ENCODE results near the gene UVRAG.

UVRAG gene

DNA sequence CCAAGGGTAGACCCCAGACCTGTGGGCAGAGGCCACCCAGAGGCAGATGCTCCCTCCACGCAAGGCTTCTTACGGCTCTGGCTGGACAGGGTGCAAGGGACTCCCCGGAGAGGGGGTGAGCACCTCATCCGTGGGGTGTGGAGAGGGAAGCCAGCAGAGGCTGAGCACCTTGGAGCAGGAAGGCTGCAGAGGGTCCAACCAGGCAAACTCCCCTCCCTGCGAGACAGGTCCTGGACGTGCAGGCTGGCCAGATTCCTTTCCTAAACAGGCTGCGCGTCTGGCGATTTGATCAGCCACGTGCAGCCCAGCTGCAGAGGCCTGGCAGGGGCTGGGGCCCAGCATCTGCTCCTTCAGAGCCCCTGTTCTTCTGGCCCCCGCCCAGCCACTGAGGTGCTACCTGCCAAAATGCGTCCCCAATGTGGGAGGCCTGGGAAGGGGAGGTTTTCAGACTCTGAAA lies 342.0 kb downstream of the UVRAG start:
- no peak overlapping the region for H3K27ac Mint-ChIP-seq
- peaks cover 17% of the 10 kb centered on the region for H3K4me1 Mint-ChIP-seq
- H3K27me3 Mint-ChIP-seq = peaks cover 49% of the 10 kb centered on the region
- H3K9me3 Mint-ChIP-seq = no peaks in the 10 kb centered on the region
- H3K4me3 Mint-ChIP-seq = no peak overlapping the region
- H3K36me3 Mint-ChIP-seq = no peaks in the 10 kb centered on the region
- CTCF ChIA-PET = interaction anchor here (1.2 kb wide), 1 partner anchor 451 kb away, joined by 3 read pairs; no protein-coding TSS in a partner anchor
- no peak for DNase-seq

GRCh38 chr11:76157891-76158290 lies 342.9 kb downstream of the UVRAG start:
- DNase-seq = no peak
- Mint-ChIP-seq H3K27ac (no peak overlapping the region), H3K9me3 (no peaks in the 10 kb centered on the region), H3K36me3 (no peaks in the 10 kb centered on the region), H3K4me1 (peaks cover 8% of the 10 kb centered on the region), H3K4me3 (no peak overlapping the region), H3K27me3 (peaks cover 40% of the 10 kb centered on the region)
- CTCF ChIA-PET = interaction anchor here (0.6 kb wide), 2 partner anchors 290 to 331 kb away, joined by 3 to 5 read pairs; no protein-coding TSS in a partner anchor

- Mint-ChIP-seq H3K36me3 (no peaks in the 10 kb centered on the region), H3K27me3 (peaks cover 33% of the 10 kb centered on the region), H3K4me3 (no peak overlapping the region), H3K4me1 (peaks cover under 1% of the 10 kb centered on the region), H3K27ac (no peak overlapping the region), H3K9me3 (no peaks in the 10 kb centered on the region)
- DNase-seq = no peak
- CTCF ChIA-PET = interaction anchor here (1.0 kb wide), 1 partner anchor 9 kb away, joined by 3 read pairs; no protein-coding TSS in a partner anchor
Measured at GRCh38 chr11:76158394-76159302, 343.6 kb downstream of the UVRAG start.

- CTCF ChIA-PET = interaction anchor here (1.0 kb wide), 1 partner anchor 9 kb away, joined by 3 read pairs; no protein-coding TSS in a partner anchor
- no peaks in the 10 kb centered on the region for H3K9me3 Mint-ChIP-seq
- no peak overlapping the region for H3K27ac Mint-ChIP-seq
- no peaks in the 10 kb centered on the region for H3K4me1 Mint-ChIP-seq
- no peak overlapping the region for H3K4me3 Mint-ChIP-seq
- H3K27me3 Mint-ChIP-seq = peaks cover 28% of the 10 kb centered on the region
- no peak for DNase-seq
- no peaks in the 10 kb centered on the region for H3K36me3 Mint-ChIP-seq
Measured at GRCh38 chr11:76159303-76159937, 344.4 kb downstream of the UVRAG start.

- Mint-ChIP-seq H3K4me3 (no peak overlapping the region), H3K4me1 (no peaks in the 10 kb centered on the region), H3K9me3 (no peaks in the 10 kb centered on the region), H3K27me3 (peaks cover 25% of the 10 kb centered on the region), H3K36me3 (no peaks in the 10 kb centered on the region), H3K27ac (no peak overlapping the region)
- DNase-seq = no peak
- CTCF ChIA-PET = interaction anchor here (1.7 kb wide), 1 partner anchor 8 kb away, joined by 5 read pairs; no protein-coding TSS in a partner anchor
Measured at GRCh38 chr11:76159983-76160661, 345.1 kb downstream of the UVRAG start.

GRCh38 chr11:76160856-76161255 lies 345.8 kb downstream of the UVRAG start:
- H3K27ac Mint-ChIP-seq = no peak overlapping the region
- no peak for DNase-seq
- peaks cover 18% of the 10 kb centered on the region for H3K27me3 Mint-ChIP-seq
- H3K4me3 Mint-ChIP-seq = no peak overlapping the region
- no peaks in the 10 kb centered on the region for H3K4me1 Mint-ChIP-seq
- H3K36me3 Mint-ChIP-seq = no peaks in the 10 kb centered on the region
- no peaks in the 10 kb centered on the region for H3K9me3 Mint-ChIP-seq
- CTCF ChIA-PET = interaction anchor here (1.7 kb wide), 1 partner anchor 9 kb away, joined by 5 read pairs; no protein-coding TSS in a partner anchor

GRCh38 chr11:76161261-76161961 lies 346.4 kb downstream of the UVRAG start:
- Mint-ChIP-seq H3K9me3 (no peaks in the 10 kb centered on the region), H3K27ac (no peak overlapping the region), H3K36me3 (no peaks in the 10 kb centered on the region), H3K4me1 (no peaks in the 10 kb centered on the region), H3K27me3 (peaks cover 15% of the 10 kb centered on the region), H3K4me3 (no peak overlapping the region)
- CTCF ChIA-PET = interaction anchor here (0.8 to 1.7 kb wide), 2 partner anchors 9 kb away, joined by 4 to 5 read pairs; no protein-coding TSS in a partner anchor
- DNase-seq = no peak

- CTCF ChIA-PET = interaction anchor here (0.8 kb wide), 1 partner anchor 11 kb away, joined by 4 read pairs; no protein-coding TSS in a partner anchor
- no peak for DNase-seq
- Mint-ChIP-seq H3K4me1 (no peaks in the 10 kb centered on the region), H3K4me3 (no peak overlapping the region), H3K36me3 (no peaks in the 10 kb centered on the region), H3K9me3 (no peaks in the 10 kb centered on the region), H3K27me3 (peaks cover 6% of the 10 kb centered on the region), H3K27ac (no peak overlapping the region)
Measured at GRCh38 chr11:76162336-76163288, 347.6 kb downstream of the UVRAG start.

DNA sequence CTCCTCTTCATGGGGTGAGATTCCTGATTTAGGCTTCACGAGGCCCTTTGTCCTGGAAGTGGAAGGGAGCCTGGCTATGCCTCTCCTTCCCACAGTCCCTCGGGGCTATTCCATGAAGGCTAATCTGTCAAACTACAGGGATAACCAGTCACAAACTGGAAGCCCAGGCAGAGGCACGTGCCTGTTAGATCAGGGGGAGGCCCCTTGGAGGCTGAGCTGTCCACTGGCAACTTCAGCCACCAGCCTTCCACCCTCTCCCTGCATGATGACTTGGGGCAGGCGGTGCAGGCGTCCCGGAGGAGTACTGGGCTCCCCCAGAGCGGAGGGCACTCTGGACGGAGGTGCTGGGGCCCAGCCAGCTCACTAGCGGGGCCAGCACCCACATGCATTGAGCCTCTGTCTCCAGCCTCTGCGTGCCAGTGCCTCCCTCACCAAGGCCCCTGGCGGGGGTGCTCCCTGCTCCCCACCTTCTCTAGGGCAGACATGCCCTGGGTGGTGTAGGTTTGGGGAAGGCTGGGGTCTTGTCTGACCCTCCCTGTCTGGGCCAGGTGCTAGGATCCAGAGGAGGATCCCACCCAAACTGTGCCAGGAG lies 348.4 kb downstream of the UVRAG start:
- no peak overlapping the region for H3K27ac Mint-ChIP-seq
- no peaks in the 10 kb centered on the region for H3K9me3 Mint-ChIP-seq
- no peak for DNase-seq
- CTCF ChIA-PET = no interaction called here
- H3K27me3 Mint-ChIP-seq = peaks cover 4% of the 10 kb centered on the region
- H3K36me3 Mint-ChIP-seq = no peaks in the 10 kb centered on the region
- no peaks in the 10 kb centered on the region for H3K4me1 Mint-ChIP-seq
- H3K4me3 Mint-ChIP-seq = no peak overlapping the region

DNA sequence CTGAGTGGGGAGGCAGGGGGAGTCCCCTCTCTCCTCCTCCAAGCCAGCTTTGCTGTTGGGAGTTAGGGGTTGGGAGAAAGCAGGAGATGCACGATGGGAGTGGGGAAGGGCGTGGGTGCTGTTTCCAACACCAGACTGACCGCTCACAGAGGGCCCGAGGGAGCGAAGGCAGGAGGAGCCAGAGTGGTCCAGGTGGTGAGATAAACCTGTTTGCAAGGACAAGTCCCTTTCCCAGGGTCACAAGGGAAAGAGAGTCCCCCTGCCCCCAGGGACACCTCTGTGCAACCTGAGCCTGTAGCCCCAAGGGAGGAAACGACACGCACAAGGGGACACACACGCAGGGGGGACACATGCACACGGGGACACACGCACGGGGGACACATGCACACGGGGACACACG lies 349.1 kb downstream of the UVRAG start:
- Mint-ChIP-seq H3K27ac (peak overlapping the region; percentile 45), H3K27me3 (no peaks in the 10 kb centered on the region), H3K4me1 (no peaks in the 10 kb centered on the region), H3K36me3 (no peaks in the 10 kb centered on the region), H3K9me3 (no peaks in the 10 kb centered on the region), H3K4me3 (no peak overlapping the region)
- CTCF ChIA-PET = no interaction called here
- DNase-seq = no peak

DNA sequence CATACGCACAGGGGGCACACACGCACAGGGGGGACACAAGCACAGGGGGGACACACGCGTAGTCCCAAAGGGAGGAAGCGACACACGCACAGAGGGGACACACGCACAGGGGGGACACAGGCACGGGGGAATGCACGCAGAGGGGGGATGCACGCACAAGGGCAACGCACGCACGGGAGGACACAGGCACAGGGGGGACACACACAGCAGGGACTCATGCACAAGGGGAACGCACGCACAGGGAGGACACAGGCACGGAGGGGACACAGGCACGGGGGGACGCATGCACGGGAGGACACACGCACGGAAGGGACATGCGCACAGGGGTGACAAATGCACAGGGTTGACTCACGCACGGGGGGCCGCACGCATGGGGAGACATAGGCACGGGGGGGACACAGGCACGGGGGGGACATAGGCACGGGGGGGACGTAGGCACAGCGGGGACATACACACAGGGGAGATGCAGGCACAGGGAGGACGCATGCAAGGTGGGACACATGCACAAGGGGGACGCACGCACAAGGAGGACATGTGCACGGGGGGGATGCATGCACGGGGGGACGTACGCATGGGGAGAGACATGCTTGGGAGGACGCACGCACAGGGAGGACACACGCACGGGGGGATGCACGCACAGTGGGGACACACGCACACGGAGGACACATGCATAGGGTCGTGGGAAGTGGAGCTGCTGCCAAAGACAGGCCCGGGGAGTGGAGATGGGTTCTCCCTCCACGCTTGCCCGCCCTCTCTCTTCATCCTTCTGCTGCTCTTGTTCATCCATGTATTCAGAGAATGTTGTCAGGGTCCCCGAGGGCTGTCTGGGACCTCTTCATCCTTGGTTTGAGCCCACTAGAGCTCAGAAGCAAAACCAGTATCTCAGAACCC lies 350.1 kb downstream of the UVRAG start:
- CTCF ChIA-PET = no interaction called here
- no peaks in the 10 kb centered on the region for H3K27me3 Mint-ChIP-seq
- no peak overlapping the region for H3K4me3 Mint-ChIP-seq
- no peaks in the 10 kb centered on the region for H3K36me3 Mint-ChIP-seq
- no peaks in the 10 kb centered on the region for H3K4me1 Mint-ChIP-seq
- H3K9me3 Mint-ChIP-seq = no peaks in the 10 kb centered on the region
- no peak for DNase-seq
- H3K27ac Mint-ChIP-seq = no peak overlapping the region

DNA sequence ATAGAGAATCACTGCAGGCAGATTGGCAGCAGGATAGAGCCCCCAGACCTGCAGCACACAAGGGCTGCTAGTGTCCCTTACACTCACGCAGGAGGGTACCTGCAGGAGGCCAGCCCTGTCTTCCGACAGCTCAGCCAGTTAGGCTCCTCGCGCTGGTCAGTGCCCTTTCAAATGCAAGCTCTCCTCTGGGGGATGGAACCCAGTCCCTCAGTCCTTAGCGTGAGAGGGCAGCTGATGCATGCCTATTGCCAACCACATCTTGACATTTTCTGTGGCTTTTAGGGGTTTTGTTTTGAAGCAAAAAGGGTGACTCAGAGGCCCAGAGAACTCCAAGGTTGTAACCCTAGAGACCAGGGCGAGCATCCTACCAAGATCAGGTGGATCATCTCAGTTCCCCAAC lies 351.3 kb downstream of the UVRAG start:
- no peak for DNase-seq
- no peak overlapping the region for H3K27ac Mint-ChIP-seq
- H3K4me3 Mint-ChIP-seq = no peak overlapping the region
- H3K4me1 Mint-ChIP-seq = no peaks in the 10 kb centered on the region
- no peaks in the 10 kb centered on the region for H3K36me3 Mint-ChIP-seq
- no peaks in the 10 kb centered on the region for H3K9me3 Mint-ChIP-seq
- CTCF ChIA-PET = no interaction called here
- H3K27me3 Mint-ChIP-seq = no peaks in the 10 kb centered on the region
